Lower lobe of right lung (tissue), 2 donors: ENCODE results near the gene PDE4D. TPM values are rescaled to one million over a fixed set of nuclear protein-coding genes. Genes with fewer than 3 reads are reported as not detected.

Experiments used
- ATAC-seq, 2 donors: fragments of 200-7000 bp; cut with Tn5 transposase; one replicate each; pipeline ENCODE4 v1.9.1; 2020 to 2022; ENCODE audit warnings: mild to moderate bottlenecking in 2 of 2, moderate library complexity in 2 of 2
- DNase-seq: peaks from one replicate; pipeline ENCODE4 v3.0.0-alpha.2; 2020
- H3K27ac ChIP-seq: fragments of 200-600 bp; one replicate; pipeline ENCODE4 v1.8.0; 2022
- H3K27me3 ChIP-seq: fragments of 200-600 bp; one replicate; pipeline ENCODE4 v1.8.0; 2022; ENCODE audit warnings: low read depth
- H3K36me3 ChIP-seq: fragments of 200-600 bp; one replicate; pipeline ENCODE4 v1.8.0; 2022; ENCODE audit warnings: mild to moderate bottlenecking
- H3K4me1 ChIP-seq: fragments of 200-600 bp; one replicate; pipeline ENCODE4 v1.8.0; 2022
- H3K4me3 ChIP-seq: fragments of 200-600 bp; one replicate; pipeline ENCODE4 v1.8.0; 2022; ENCODE audit warnings: mild to moderate bottlenecking
- H3K9me3 ChIP-seq: fragments of 200-600 bp; one replicate; pipeline ENCODE4 v1.8.0; 2022
- CTCF ChIP-seq: fragments of 200-600 bp; IDR thresholded peaks from one replicate; pipeline ENCODE4 v1.8.0; 2022; ENCODE audit warnings: antibody characterized with exemption, mild to moderate bottlenecking
- intact Hi-C: fragments of 100-400 bp; cut with DNase I; formaldehyde crosslinking; loops from one replicate; pipeline ENCODE4 v1.11.0; 2022
- total RNA-seq: library from RNA; stranded (reverse); fragmentation: NEBNext Ultra II Directional; extraction: Animal tissue kit (Norgen Biotek cat#: 25700); gene quantifications from one replicate; pipeline ENCODE4 v1.2.1, GENCODE V29; 2021
- donor health status: DM: no; HTN: yes; CAD: no; lungs with severe emphysema.

PDE4D gene
- total RNA-seq, 1 donor from 2014 or later: 71.3 TPM

DNA sequence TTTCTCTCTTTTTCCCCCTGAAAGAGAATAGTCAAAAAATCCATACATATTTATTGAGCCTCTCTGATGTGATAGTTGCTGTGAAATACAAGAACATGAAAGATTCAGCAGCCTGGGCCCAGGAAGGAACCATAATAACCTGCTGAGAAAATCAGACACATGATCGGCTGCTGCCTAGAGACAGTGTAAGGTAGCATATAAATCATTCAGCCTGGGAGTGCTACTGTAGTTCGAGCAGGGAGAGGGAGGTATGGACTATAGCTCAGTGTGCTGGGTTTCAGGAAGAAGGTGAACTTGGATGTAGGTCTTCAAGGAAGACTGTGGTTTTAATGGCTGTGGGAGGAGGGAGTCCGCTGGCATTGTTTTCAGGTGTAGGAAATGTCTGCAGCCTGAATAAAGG, 841.6 kb downstream of the PDE4D start:
- Histone ChIP-seq H3K27me3 (no peaks in the 10 kb centered on the region), H3K4me3 (no peak overlapping the region), H3K36me3 (no peaks in the 10 kb centered on the region), H3K27ac (no peak overlapping the region), H3K9me3 (no peaks in the 10 kb centered on the region), H3K4me1 (no peaks in the 10 kb centered on the region)
- ATAC-seq (no peak), DNase-seq (no peak)
- intact Hi-C loops: no loop called here
- TF ChIP-seq CTCF: no peak

DNA sequence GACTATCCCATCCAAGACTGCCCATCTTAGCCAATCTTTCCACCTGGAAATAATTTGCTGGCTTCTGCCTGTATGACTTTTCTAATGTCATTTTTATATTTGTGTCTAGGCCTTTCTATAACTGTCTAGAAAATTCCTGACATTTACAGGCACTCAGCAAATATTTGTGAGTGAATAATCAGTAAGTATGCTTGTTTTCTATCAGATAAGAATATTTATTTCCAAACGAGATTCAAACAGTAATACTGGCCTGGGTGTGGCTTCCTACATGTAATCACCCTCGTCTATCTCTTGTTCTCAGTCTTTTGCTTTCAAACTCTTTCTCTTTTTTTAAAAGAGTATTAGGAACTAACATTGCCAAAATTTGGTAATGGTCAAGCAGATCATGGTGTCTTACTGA, 844.4 kb downstream of the PDE4D start:
- intact Hi-C loops: no loop called here
- peak in 1 of 2 donors; percentile 78 for ATAC-seq
- no peak for TF ChIP-seq CTCF

GRCh38 chr5:59042201-59043055, 851.1 kb downstream of the PDE4D start:
- Histone ChIP-seq H3K36me3 (no peaks in the 10 kb centered on the region), H3K27me3 (no peaks in the 10 kb centered on the region), H3K4me3 (no peak overlapping the region), H3K4me1 (peaks cover 25% of the 10 kb centered on the region), H3K27ac (peak overlapping the region; percentile 4), H3K9me3 (no peaks in the 10 kb centered on the region)
- intact Hi-C loops: no loop called here
- ATAC-seq: no peak
- no peak for DNase-seq
- TF ChIP-seq CTCF: no peak

More for the DNA sequence above, 844.4 kb downstream of the PDE4D start:
- no peaks in the 10 kb centered on the region for H3K36me3 ChIP-seq
- H3K4me3 ChIP-seq: no peak overlapping the region
- DNase-seq: no peak
- H3K9me3 ChIP-seq: no peaks in the 10 kb centered on the region
- H3K4me1 ChIP-seq: no peaks in the 10 kb centered on the region
- H3K27me3 ChIP-seq: no peaks in the 10 kb centered on the region
- no peak overlapping the region for H3K27ac ChIP-seq

- peak overlapping the region; percentile 4 for H3K27ac ChIP-seq
- no peak overlapping the region for H3K4me3 ChIP-seq
- intact Hi-C loops: no loop called here
These were observed 852.2 kb downstream of the PDE4D start for GRCh38 chr5:59041355-59041754.

DNA sequence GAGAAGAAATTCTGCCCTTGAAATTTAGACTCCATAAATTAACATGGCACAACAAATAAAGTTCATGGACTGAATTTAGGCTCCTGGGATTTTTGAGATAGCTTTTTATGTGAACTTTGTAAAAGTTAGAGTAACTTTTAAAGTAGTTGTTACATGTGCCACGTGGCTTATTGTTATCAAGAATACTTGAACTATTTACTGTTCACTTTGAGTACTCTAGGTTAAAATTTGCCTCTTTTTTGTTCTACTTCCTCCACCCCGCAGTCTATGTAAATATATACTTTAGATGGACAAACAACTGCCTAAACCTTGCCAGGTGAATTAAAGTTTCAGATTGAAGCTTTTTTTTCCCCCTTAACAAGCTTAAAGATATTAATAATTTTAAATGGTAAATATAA, 852.7 kb downstream of the PDE4D start:
- DNase-seq: no peak
- H3K4me1 ChIP-seq: peaks cover 29% of the 10 kb centered on the region
- H3K36me3 ChIP-seq: no peaks in the 10 kb centered on the region
- H3K9me3 ChIP-seq: no peaks in the 10 kb centered on the region
- TF ChIP-seq CTCF: no peak
- intact Hi-C loops: no loop called here
- no peaks in the 10 kb centered on the region for H3K27me3 ChIP-seq
- ATAC-seq: peak in 1 of 2 donors; percentile 48
- H3K27ac ChIP-seq: peak overlapping the region; percentile 83
- peak overlapping the region; percentile 67 for H3K4me3 ChIP-seq

More at GRCh38 chr5:59041355-59041754, 852.2 kb downstream of the PDE4D start:
- Histone ChIP-seq H3K4me1 (peaks cover 25% of the 10 kb centered on the region), H3K36me3 (no peaks in the 10 kb centered on the region), H3K9me3 (no peaks in the 10 kb centered on the region), H3K27me3 (no peaks in the 10 kb centered on the region)
- DNase-seq: no peak
- TF ChIP-seq CTCF: no peak
- ATAC-seq: no peak
